HepG2 (cell line): ENCODE data around the gene TRAPPC12. TPM values are rescaled to one million over a fixed set of nuclear protein-coding genes. Genes with fewer than 3 reads are reported as not detected.

Source experiments
- ATF7 ChIP-seq, 2 experiments: fragments of 450-650 bp in 1 of 2; sonication (generic) in 1 of 2; formaldehyde crosslinking in 1 of 2; IDR thresholded peaks; 2 replicates each; pipeline versions ENCODE4 v1.4.0 to v1.6.1; 2016 to 2020; ENCODE audit warnings: antibody characterized with exemption in 1 of 2, mild to moderate bottlenecking in 1 of 2, missing genetic modification reagents in 1 of 2
- FOXK1 ChIP-seq: sonication (generic); formaldehyde crosslinking; IDR thresholded peaks from 2 replicates; pipeline ENCODE4 v1.4.0; 2020; ENCODE audit warnings: low read depth, missing genetic modification reagents, borderline replicate concordance
- HES4 ChIP-seq: sonication (generic); formaldehyde crosslinking; IDR thresholded peaks from 2 replicates; pipeline ENCODE4 v1.9.0; 2021; ENCODE audit warnings: mild to moderate bottlenecking, missing genetic modification reagents, borderline replicate concordance
- MTERF4 ChIP-seq: sonication (generic); formaldehyde crosslinking; IDR thresholded peaks from 2 replicates; pipeline ENCODE4 v1.8.0; 2023; ENCODE audit warnings: mild to moderate bottlenecking, missing genetic modification reagents
- NFE2L2 ChIP-seq: fragments of 150-350 bp; IDR thresholded peaks from 2 replicates; pipeline ENCODE4 v1.6.1; 2014; ENCODE audit warnings: low read length
- NPAS2 ChIP-seq: sonication (generic); formaldehyde crosslinking; IDR thresholded peaks from 2 replicates; pipeline ENCODE4 v1.8.0; 2022; ENCODE audit warnings: mild to moderate bottlenecking, missing genetic modification reagents, borderline replicate concordance
- NR1H2 ChIP-seq: sonication (generic); formaldehyde crosslinking; IDR thresholded peaks from 2 replicates; pipeline ENCODE4 v1.8.1; 2022; ENCODE audit warnings: low read depth, missing genetic modification reagents, borderline replicate concordance
- RFXAP ChIP-seq: sonication (generic); formaldehyde crosslinking; IDR thresholded peaks from 2 replicates; pipeline ENCODE4 v1.4.0; 2020; ENCODE audit warnings: missing genetic modification reagents, borderline replicate concordance
- TCF12 ChIP-seq, 2 experiments: fragments of 450-650 bp in 1 of 2; sonication (generic) in 1 of 2; formaldehyde crosslinking in 1 of 2; IDR thresholded peaks; 2 replicates each; pipeline versions ENCODE4 v1.6.1 to v1.8.0; 2017 to 2022; ENCODE audit warnings: antibody characterized with exemption in 1 of 2, mild to moderate bottlenecking in 1 of 2, missing genetic modification reagents in 1 of 2, moderate library complexity in 1 of 2
- ZBTB21 ChIP-seq: sonication (generic); formaldehyde crosslinking; IDR thresholded peaks from 2 replicates; pipeline ENCODE4 v1.4.0; 2020; ENCODE audit warnings: missing genetic modification reagents
- ZBTB7B ChIP-seq: sonication (generic); formaldehyde crosslinking; IDR thresholded peaks from 2 replicates; pipeline ENCODE4 v1.4.0; 2020; ENCODE audit warnings: missing genetic modification reagents
- ZFP41 ChIP-seq: sonication (generic); formaldehyde crosslinking; IDR thresholded peaks from 2 replicates; pipeline ENCODE4 v1.4.0; 2020; ENCODE audit warnings: mild to moderate bottlenecking, missing genetic modification reagents, borderline replicate concordance
- ZIK1 ChIP-seq: sonication (generic); formaldehyde crosslinking; IDR thresholded peaks from 2 replicates; pipeline ENCODE4 v1.5.0; 2020; ENCODE audit warnings: mild to moderate bottlenecking, low read depth, missing genetic modification reagents, borderline replicate concordance
- ZNF281 ChIP-seq: sonication (generic); formaldehyde crosslinking; IDR thresholded peaks from 2 replicates; pipeline ENCODE4 v1.4.0; 2020; ENCODE audit warnings: missing genetic modification reagents, borderline replicate concordance
- ZNF414 ChIP-seq: sonication (generic); formaldehyde crosslinking; IDR thresholded peaks from 2 replicates; pipeline ENCODE4 v1.5.0; 2020; ENCODE audit warnings: missing genetic modification reagents
- ZNF740 ChIP-seq: sonication (generic); formaldehyde crosslinking; IDR thresholded peaks from 2 replicates; pipeline ENCODE4 v1.4.0; 2020; ENCODE audit warnings: missing genetic modification reagents
- ZNF878 ChIP-seq: sonication (generic); formaldehyde crosslinking; IDR thresholded peaks from 2 replicates; pipeline ENCODE4 v1.8.1; 2023; ENCODE audit warnings: mild to moderate bottlenecking, missing genetic modification reagents, moderate library complexity
- ZSCAN12 ChIP-seq: sonication (generic); formaldehyde crosslinking; IDR thresholded peaks from 2 replicates; pipeline ENCODE4 v1.9.0; 2021; ENCODE audit warnings: mild to moderate bottlenecking, missing genetic modification reagents
- ZSCAN29 ChIP-seq: sonication (generic); formaldehyde crosslinking; conservative IDR thresholded peaks from 2 replicates; pipeline ENCODE4 v1.4.0; 2020; ENCODE audit warnings: mild to moderate bottlenecking, missing genetic modification reagents
- ZSCAN9 ChIP-seq: IDR thresholded peaks from 2 replicates; pipeline ENCODE4 v1.6.1; 2016; ENCODE audit warnings: borderline replicate concordance
- polyA plus RNA-seq, 8 experiments: library from polyadenylated mRNA; depleted of rRNA in 3 of 8; stranded (reverse) in 7 of 8; unstranded in 1 of 8; fragments of >200 nt; fragmentation: Illumina TruSeq in 4 of 8; extraction: Trizol in 4 of 8; gene quantifications; 2 replicates each; pipeline versions ENCODE4 v1.2.1 to v1.2.3, GENCODE V29; 2011 to 2016; ENCODE audit warnings: low read depth in 4 of 8, missing spikeins in 1 of 8, mixed read lengths in 1 of 8; ENCODE audit not compliant: insufficient read depth in 1 of 8
- total RNA-seq, 5 experiments: library from RNA; depleted of rRNA; stranded (reverse); fragments of >200 nt; fragmentation: Illumina TruSeq; extraction: Trizol; gene quantifications; 2 replicates each; pipeline ENCODE4 v1.2.3, GENCODE V29; 2016; ENCODE audit warnings: low read depth in 1 of 5
- TF ChIP-seq, protein P1 (sequence below): sonication (generic); formaldehyde crosslinking; IDR thresholded peaks from 2 replicates; pipeline ENCODE4 v1.9.0; 2021; ENCODE audit warnings: missing genetic modification reagents, borderline replicate concordance

Gene TRAPPC12
- total and polyA plus RNA-seq, 2 of the 13 experiments (the other 11 are each of a cell fraction or from before 2014, with no cell fraction given): 46.4 to 97.7 TPM

GRCh38 chr2:3518496-3519254 is 139.2 kb downstream of the TRAPPC12 start (continued):
- 0 out of 2 replicates have a peak, but pooled peaks have one; percentile 61 for TF ChIP-seq NR1H2 (CRISPR knock-in tag)
- no peak for TF ChIP-seq ZIK1 (CRISPR knock-in tag)
- TF ChIP-seq RFXAP (CRISPR knock-in tag): 0 out of 2 replicates have a peak, but pooled peaks have one; percentile 11
- TF ChIP-seq ZNF281 (CRISPR knock-in tag): peak; percentile 72
- TF ChIP-seq ZSCAN9 (CRISPR knock-in tag): no peak; the same call in 1 of the 2 replicates
- TF ChIP-seq ZBTB21: no peak
- TF ChIP-seq, protein P1, sequence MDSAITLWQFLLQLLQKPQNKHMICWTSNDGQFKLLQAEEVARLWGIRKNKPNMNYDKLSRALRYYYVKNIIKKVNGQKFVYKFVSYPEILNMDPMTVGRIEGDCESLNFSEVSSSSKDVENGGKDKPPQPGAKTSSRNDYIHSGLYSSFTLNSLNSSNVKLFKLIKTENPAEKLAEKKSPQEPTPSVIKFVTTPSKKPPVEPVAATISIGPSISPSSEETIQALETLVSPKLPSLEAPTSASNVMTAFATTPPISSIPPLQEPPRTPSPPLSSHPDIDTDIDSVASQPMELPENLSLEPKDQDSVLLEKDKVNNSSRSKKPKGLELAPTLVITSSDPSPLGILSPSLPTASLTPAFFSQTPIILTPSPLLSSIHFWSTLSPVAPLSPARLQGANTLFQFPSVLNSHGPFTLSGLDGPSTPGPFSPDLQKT (CRISPR knock-in tag): no peak
- TF ChIP-seq MTERF4: no peak
- TF ChIP-seq ZNF740 (CRISPR knock-in tag): peak; percentile 22; the same call in 1 of the 2 replicates
- TF ChIP-seq NFE2L2: no peak
- no peak for TF ChIP-seq NPAS2 (CRISPR knock-in tag)
- TF ChIP-seq ATF7 (IDR thresholded peaks at IDR 0.05): no peak
- no peak; the same call in 1 of the 2 replicates for TF ChIP-seq ATF7 (CRISPR knock-in tag; IDR thresholded peaks at IDR 0.05)
- peak; percentile 54; the same call in 1 of the 2 replicates for TF ChIP-seq HES4 (CRISPR knock-in tag)
- TF ChIP-seq ZNF878 (CRISPR knock-in tag): no peak
- no peak; the same call in 1 of the 2 replicates for TF ChIP-seq ZNF414 (CRISPR knock-in tag)
- TF ChIP-seq TCF12 (IDR thresholded peaks at IDR 0.05): no peak
- no peak for TF ChIP-seq TCF12 (CRISPR knock-in tag; IDR thresholded peaks at IDR 0.05)
- no peak; the same call in 1 of the 2 replicates for TF ChIP-seq FOXK1 (CRISPR knock-in tag)
- TF ChIP-seq ZSCAN12: 0 out of 2 replicates have a peak, but pooled peaks have one; percentile 78
- no peak for TF ChIP-seq ZSCAN29 (CRISPR knock-in tag)
- no peak for TF ChIP-seq ZFP41 (CRISPR knock-in tag)
- TF ChIP-seq ZBTB7B: no peak
